Measurements from ENCODE around the gene SOS1.
"Not testable (repeated sequence)": the region's sequence is repeated elsewhere in the genome, so short reads cannot be mapped to it uniquely, and the experiment has no call there.

SOS1 gene

DNA sequence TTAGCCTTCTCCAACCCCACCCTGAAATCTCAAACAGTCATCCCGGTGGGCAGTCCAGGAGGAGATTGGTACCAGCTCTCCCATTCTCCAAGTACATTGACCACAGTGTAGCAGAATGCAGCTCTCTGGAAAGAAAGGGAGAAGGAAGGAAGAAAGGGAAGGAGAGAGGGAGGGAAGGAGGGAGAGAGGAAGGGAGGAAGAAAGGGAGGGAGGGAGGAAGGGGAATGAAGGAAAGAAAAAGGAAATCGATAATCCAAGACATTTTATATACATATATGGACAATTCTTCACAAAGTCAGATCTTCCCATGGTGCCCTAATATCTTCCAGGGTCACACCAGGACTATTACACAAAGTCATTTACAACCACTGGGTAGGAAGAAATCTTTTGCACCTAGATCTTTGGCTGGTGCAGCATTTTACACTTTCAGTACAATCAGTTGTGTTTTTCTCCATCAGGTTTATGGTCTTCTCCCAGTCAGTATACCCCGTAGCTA lies 172.4 kb downstream of the SOS1 start:
- Histone ChIP-seq H3K4me3 (ENCODE audit: low read length) (no peak overlapping the region), H3K9ac (ENCODE audit: low read length) (no peak overlapping the region), H3K4me1 (ENCODE audit: control insufficient read depth, insufficient read depth, low read length) (no peaks in the 10 kb centered on the region), H3K36me3 (ENCODE audit: control insufficient read depth, insufficient read depth, low read length) (no peaks in the 10 kb centered on the region), H3K9me3 (ENCODE audit: control insufficient read depth, low read length) (no peaks in the 10 kb centered on the region), H3K27me3 (ENCODE audit: control insufficient read depth, insufficient read depth, low read length) (no peaks in the 10 kb centered on the region)

DNA sequence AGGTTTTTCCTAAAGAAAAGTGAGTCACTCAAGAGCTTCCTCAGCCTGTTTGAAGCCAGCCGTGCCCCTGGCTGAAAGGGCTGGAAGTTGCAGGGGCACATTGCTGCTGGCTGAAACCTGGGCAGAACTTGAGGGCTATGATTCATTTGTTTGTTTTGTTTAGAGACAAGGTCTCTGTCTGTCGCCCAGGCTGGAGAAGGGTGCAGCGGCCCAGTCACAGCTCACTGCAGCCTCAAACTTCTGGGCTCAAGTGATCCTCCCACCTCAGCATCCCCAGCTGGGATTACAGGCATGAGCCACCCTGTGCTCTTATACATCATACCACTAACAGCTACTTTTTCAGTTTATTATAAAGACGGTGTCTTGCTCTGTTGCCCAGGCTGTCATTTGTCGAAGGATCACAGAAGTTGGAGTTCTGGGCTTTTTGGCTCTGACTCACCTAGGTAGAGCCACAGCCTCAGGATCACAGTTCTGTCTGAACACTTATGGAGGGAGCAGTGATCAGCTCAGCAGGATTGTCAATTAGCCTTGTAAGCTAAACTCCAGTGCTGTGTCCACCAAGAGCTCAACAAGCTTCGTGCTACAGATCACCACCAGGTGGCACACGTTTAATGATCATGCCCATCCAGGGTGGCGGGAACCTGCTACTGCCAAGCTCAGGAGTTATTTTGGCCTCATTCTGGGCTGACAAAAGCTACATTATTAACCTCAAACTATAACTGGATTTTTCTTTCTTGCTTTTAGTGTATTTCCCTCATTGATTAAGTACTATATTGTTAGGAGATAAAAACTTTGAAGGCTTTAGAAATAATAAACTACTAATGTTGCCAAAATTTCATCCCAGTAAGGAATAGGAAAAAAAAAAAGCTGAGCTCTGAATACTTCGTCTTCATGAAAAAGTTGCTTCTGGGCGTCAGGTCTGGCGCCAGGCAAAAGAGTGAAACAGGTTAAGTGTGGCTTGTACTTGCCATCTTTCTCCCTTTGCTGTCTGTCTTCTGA lies 173.3 kb downstream of the SOS1 start:
- Histone ChIP-seq H3K9ac (ENCODE audit: low read length) (no peak overlapping the region), H3K36me3 (ENCODE audit: control insufficient read depth, insufficient read depth, low read length) (no peaks in the 10 kb centered on the region), H3K27me3 (ENCODE audit: control insufficient read depth, insufficient read depth, low read length) (no peaks in the 10 kb centered on the region), H3K4me3 (ENCODE audit: low read length) (no peak overlapping the region), H3K9me3 (ENCODE audit: control insufficient read depth, low read length) (no peaks in the 10 kb centered on the region), H3K4me1 (ENCODE audit: control insufficient read depth, insufficient read depth, low read length) (no peaks in the 10 kb centered on the region)

DNA sequence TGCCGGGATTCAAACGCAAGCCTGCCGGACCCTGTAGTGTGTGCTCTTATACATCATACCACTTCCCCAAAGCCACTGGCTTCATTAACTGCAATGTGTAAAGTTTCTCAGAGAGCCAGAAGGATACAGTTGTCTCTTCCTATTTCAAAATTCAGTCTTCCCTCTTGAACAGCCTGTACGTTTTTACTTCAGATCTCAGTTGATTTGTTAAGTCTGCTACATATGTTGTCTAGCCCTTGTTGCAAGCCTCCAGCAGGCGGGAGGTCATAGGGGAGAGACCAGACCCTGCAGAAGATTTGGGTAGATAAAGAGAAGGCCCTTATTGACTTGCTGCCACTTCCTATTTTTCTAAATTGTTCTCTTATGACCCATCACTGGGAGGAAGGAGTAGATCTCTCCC lies 174.9 kb downstream of the SOS1 start:
- no peak overlapping the region for H3K9ac ChIP-seq (ENCODE audit: low read length)

DNA sequence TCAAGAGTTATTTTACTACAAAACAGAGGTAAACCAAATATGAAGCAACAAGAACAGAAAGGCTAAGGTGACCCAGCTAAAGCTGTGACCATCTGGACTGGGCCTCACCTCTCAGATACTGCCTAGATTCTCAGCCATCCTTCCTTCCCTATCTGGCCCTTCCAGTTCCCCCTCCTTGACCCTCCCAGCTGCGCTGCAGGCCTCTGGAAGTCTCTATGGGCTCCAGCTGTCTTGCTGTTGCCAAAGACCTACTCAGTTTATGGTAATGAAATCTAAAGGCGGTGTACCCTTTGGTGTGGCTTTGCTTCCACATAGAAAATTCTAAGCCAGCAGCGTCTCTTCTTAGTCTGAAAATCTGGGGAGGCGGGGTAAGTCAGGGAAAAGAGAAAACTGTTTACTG lies 175.5 kb downstream of the SOS1 start:
- H3K9ac ChIP-seq (ENCODE audit: low read length) = no peak overlapping the region
- H3K4me1 ChIP-seq (ENCODE audit: control insufficient read depth, insufficient read depth, low read length) = no peaks in the 10 kb centered on the region
- H3K4me3 ChIP-seq (ENCODE audit: low read length) = no peak overlapping the region
- H3K36me3 ChIP-seq (ENCODE audit: control insufficient read depth, insufficient read depth, low read length) = no peaks in the 10 kb centered on the region
- no peaks in the 10 kb centered on the region for H3K9me3 ChIP-seq (ENCODE audit: control insufficient read depth, low read length)
- H3K27me3 ChIP-seq (ENCODE audit: control insufficient read depth, insufficient read depth, low read length) = no peaks in the 10 kb centered on the region

More for the DNA sequence above, 174.9 kb downstream of the SOS1 start:
- Histone ChIP-seq H3K27me3 (ENCODE audit: control insufficient read depth, insufficient read depth, low read length) (no peaks in the 10 kb centered on the region), H3K4me1 (ENCODE audit: control insufficient read depth, insufficient read depth, low read length) (no peaks in the 10 kb centered on the region), H3K36me3 (ENCODE audit: control insufficient read depth, insufficient read depth, low read length) (no peaks in the 10 kb centered on the region), H3K4me3 (ENCODE audit: low read length) (no peak overlapping the region), H3K9me3 (ENCODE audit: control insufficient read depth, low read length) (no peaks in the 10 kb centered on the region)

DNA sequence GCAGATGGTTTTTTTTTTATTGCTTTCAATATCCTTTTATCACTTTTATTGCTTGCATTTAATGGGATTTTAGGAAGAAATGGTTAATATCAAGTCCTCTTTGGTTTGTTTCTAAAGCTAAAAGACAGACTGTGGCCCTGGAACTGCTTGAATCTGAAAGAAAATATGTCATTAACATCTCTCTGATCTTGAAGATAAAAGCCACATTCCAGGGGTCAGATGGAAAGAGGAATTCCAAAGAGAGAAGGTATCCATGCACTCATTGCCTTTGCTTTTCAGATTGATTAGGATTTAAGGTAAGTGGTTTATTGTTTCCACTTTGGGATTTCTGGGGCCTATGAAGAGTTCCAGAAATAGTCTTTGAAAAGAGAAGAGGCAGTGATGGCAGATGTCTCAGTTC lies 177.1 kb downstream of the SOS1 start:
- Histone ChIP-seq H3K9me3 (ENCODE audit: control insufficient read depth, low read length) (no peaks in the 10 kb centered on the region), H3K4me1 (ENCODE audit: control insufficient read depth, insufficient read depth, low read length) (no peaks in the 10 kb centered on the region), H3K36me3 (ENCODE audit: control insufficient read depth, insufficient read depth, low read length) (no peaks in the 10 kb centered on the region)

DNA sequence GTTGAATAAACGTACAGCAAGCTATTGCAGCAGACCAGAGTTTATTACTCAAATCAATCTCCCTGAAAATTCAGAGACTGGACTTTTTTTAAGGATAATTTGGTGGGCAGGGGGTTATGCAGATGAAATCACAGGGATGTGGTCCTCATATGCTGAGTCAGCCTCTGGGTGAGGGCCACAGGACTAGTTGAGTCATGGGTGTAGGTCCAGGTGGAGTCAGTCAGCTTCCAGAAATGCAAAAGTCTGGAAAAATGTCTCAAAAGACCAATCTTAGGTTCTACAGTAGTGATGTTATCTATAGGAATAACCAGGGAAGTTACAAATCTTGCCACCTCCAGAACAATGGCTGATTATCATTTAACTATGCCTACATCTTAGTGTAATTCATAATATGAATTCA lies 180.1 kb downstream of the SOS1 start:
- Histone ChIP-seq H3K27me3 (ENCODE audit: control insufficient read depth, insufficient read depth, low read length) (no peaks in the 10 kb centered on the region), H3K9me3 (ENCODE audit: control insufficient read depth, low read length) (no peaks in the 10 kb centered on the region), H3K36me3 (ENCODE audit: control insufficient read depth, insufficient read depth, low read length) (no peaks in the 10 kb centered on the region), H3K4me3 (ENCODE audit: low read length) (no peak overlapping the region), H3K9ac (ENCODE audit: low read length) (no peak overlapping the region), H3K4me1 (ENCODE audit: control insufficient read depth, insufficient read depth, low read length) (no peaks in the 10 kb centered on the region)

More for the DNA sequence above, 177.1 kb downstream of the SOS1 start:
- Histone ChIP-seq H3K9ac (ENCODE audit: low read length) (no peak overlapping the region), H3K27me3 (ENCODE audit: control insufficient read depth, insufficient read depth, low read length) (no peaks in the 10 kb centered on the region), H3K4me3 (ENCODE audit: low read length) (no peak overlapping the region)

DNA sequence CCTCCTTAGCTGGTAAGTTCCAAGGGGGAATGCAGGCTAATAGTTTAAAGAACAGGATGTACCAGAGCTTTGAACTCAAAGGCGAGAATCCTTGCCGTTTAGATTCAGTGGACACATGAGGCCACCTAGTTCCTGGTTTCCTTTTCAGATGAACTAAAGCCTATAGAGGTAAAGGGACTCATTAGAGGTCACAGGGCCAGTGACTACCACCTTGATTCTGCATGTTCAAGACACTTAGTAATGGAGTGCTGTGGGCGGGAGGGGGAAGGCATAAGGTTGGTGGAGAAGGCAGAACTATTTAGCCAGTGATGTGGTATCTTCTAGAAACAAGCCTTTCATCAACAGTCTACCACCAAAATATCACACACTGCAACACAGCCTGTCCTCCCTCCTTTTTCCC lies 183.3 kb downstream of the SOS1 start:
- Histone ChIP-seq H3K9ac (ENCODE audit: low read length) (no peak overlapping the region), H3K27me3 (ENCODE audit: control insufficient read depth, insufficient read depth, low read length) (no peaks in the 10 kb centered on the region), H3K4me1 (ENCODE audit: control insufficient read depth, insufficient read depth, low read length) (no peaks in the 10 kb centered on the region), H3K9me3 (ENCODE audit: control insufficient read depth, low read length) (no peaks in the 10 kb centered on the region), H3K4me3 (ENCODE audit: low read length) (no peak overlapping the region), H3K36me3 (ENCODE audit: control insufficient read depth, insufficient read depth, low read length) (no peaks in the 10 kb centered on the region)

DNA sequence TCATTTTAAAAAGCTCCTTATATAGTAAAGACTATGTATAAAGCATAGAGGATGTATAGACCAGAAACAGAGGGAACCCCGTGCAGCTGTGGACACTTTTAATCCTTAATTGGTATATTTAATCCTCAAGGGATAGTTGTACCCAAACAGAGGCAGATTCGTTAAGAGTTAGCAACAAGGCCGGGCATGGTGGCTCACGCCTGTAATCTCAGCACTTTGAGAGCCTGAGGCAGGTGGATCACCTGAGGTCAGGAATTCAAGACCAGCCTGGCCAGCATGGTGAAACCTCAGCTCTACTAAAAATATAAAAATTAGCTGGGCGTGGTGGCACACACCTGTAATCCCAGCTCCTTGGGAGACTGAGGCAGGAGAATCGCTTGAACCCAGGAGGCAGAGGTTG lies 184.3 kb downstream of the SOS1 start:
- H3K9me3 ChIP-seq (ENCODE audit: control insufficient read depth, low read length); H3K9ac ChIP-seq (ENCODE audit: low read length); H3K4me3 ChIP-seq (ENCODE audit: low read length); H3K36me3 ChIP-seq (ENCODE audit: control insufficient read depth, insufficient read depth, low read length); H3K4me1 ChIP-seq (ENCODE audit: control insufficient read depth, insufficient read depth, low read length); H3K27me3 ChIP-seq (ENCODE audit: control insufficient read depth, insufficient read depth, low read length): not testable (repeated sequence)

DNA sequence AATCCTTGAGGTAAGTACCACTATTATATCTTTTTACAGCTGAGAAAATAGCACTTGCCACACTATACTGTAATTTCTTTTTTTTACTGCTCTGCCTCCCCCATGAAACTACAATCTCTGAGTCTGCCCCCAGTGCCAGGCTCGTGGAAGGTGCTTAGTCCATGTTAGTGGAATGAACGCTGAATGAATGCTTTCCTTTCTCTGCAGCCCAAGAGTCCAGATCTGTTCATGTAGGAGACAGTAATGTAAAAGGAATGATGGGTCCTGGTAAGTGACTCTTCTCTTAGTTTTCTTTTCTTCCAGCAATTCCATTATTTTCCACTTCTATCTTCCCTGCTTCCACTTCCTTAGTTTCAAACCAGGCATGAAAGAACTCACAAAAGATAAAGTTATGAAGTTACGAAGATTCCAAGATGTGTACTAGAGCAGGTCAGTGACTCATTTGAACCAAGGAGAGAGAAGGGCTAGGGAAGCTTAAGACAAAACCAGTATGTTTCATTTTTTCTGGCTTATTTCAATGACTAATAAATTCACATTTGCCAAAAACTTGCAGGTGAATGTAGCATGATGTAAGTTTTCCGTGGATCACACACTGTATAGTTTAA lies 185.2 kb downstream of the SOS1 start:
- H3K9me3 ChIP-seq (ENCODE audit: control insufficient read depth, low read length) = no peaks in the 10 kb centered on the region
- H3K9ac ChIP-seq (ENCODE audit: low read length) = no peak overlapping the region
- no peaks in the 10 kb centered on the region for H3K36me3 ChIP-seq (ENCODE audit: control insufficient read depth, insufficient read depth, low read length)
- H3K4me3 ChIP-seq (ENCODE audit: low read length) = no peak overlapping the region
- no peaks in the 10 kb centered on the region for H3K27me3 ChIP-seq (ENCODE audit: control insufficient read depth, insufficient read depth, low read length)
- H3K4me1 ChIP-seq (ENCODE audit: control insufficient read depth, insufficient read depth, low read length) = no peaks in the 10 kb centered on the region

DNA sequence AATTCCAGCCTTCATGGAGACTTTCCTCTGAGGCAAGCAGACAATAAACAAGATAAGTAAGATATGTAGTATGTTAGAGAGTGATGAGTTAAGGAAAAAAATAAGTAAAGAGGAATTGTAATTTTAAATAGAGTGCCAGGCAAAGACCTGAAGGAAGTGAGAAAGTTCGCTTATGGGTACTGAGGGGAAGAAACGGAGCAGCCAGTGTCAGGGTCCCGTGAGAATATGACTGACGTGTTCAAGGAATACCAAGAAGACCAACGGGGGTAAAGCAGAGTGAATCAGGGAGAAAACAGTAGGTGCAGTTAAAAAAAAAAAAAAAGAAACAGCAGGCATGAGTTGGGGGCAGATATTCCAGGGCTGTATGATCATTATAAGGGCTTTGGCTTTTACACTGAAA lies 186.1 kb downstream of the SOS1 start:
- Histone ChIP-seq H3K9ac (ENCODE audit: low read length) (no peak overlapping the region), H3K4me1 (ENCODE audit: control insufficient read depth, insufficient read depth, low read length) (no peaks in the 10 kb centered on the region), H3K36me3 (ENCODE audit: control insufficient read depth, insufficient read depth, low read length) (no peaks in the 10 kb centered on the region), H3K27me3 (ENCODE audit: control insufficient read depth, insufficient read depth, low read length) (no peaks in the 10 kb centered on the region), H3K4me3 (ENCODE audit: low read length) (no peak overlapping the region), H3K9me3 (ENCODE audit: control insufficient read depth, low read length) (no peaks in the 10 kb centered on the region)

DNA sequence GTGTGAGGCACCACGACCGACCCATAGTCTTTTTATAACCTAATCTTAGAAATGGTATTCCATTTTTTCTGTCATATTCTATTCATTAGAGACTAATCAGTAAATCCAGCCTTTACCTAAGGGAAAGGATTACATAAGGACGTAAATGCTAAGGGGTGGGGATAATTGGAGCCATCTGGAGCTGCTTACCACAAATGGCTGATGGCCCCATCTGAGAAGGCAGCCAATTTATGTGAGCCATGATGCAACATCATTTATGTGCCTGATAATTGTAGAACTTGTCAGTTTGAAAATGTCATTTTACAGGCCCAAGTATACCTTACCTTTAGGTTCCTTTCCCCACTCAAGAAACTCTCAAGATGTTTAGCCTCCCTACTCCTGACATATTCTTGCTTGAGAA lies 187.2 kb downstream of the SOS1 start:
- no peaks in the 10 kb centered on the region for H3K27me3 ChIP-seq (ENCODE audit: control insufficient read depth, insufficient read depth, low read length)
- no peaks in the 10 kb centered on the region for H3K36me3 ChIP-seq (ENCODE audit: control insufficient read depth, insufficient read depth, low read length)
- no peaks in the 10 kb centered on the region for H3K4me1 ChIP-seq (ENCODE audit: control insufficient read depth, insufficient read depth, low read length)
- no peak overlapping the region for H3K9ac ChIP-seq (ENCODE audit: low read length)
- no peaks in the 10 kb centered on the region for H3K9me3 ChIP-seq (ENCODE audit: control insufficient read depth, low read length)
- no peak overlapping the region for H3K4me3 ChIP-seq (ENCODE audit: low read length)

DNA sequence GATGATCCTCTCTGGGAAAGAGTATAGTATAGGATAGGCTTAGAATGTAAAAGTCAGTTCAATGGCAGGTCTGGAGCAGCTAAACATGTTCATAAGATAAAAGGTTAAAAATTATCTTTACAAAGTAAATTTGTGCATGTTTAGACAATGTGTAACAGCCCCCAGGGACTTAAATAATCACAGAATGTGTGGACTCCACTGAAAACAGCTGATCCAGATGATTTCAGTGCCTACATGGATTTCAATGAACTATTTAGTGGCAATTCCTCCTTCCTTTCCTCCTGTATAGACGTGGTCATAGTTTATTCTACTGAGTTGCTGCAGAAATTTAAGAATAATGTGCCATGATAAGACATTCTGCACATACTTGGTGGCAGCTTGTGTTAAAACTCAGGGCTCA lies 188.3 kb downstream of the SOS1 start:
- Histone ChIP-seq H3K4me1 (ENCODE audit: control insufficient read depth, insufficient read depth, low read length) (no peaks in the 10 kb centered on the region), H3K9ac (ENCODE audit: low read length) (no peak overlapping the region), H3K9me3 (ENCODE audit: control insufficient read depth, low read length) (no peaks in the 10 kb centered on the region), H3K36me3 (ENCODE audit: control insufficient read depth, insufficient read depth, low read length) (no peaks in the 10 kb centered on the region), H3K4me3 (ENCODE audit: low read length) (no peak overlapping the region), H3K27me3 (ENCODE audit: control insufficient read depth, insufficient read depth, low read length) (no peaks in the 10 kb centered on the region)
